NCI-H82 treated with DMSO at 0.1 percent for 48 hours (cell line): ENCODE data around the gene PDE6G.
"Not testable (repeated sequence)": the region's sequence is repeated elsewhere in the genome, so short reads cannot be mapped to it uniquely, and the experiment has no call there.

Experiments used
- DNase-seq: peaks from one replicate; lab custom pipeline; 2025; ENCODE audit not compliant: unreplicated experiment; lab: John Stamatoyannopoulos, UW

PDE6G gene

GRCh38 chr17:81636505-81637288 is 19.6 kb downstream of the PDE6G start, which contains the start of the genes NPLOC4 and TSPAN10:
NPLOC4 (minus strand) TSS chr17:81637112; CDS start chr17:81636930, 182 bp downstream.
TSPAN10 (plus strand) TSS chr17:81637196; CDS start chr17:81642413, 5,217 bp downstream.
- DNase-seq, result peak; percentile 70

- no peak for DNase-seq
Measured at GRCh38 chr17:81635973-81636504, 20.3 kb downstream of the PDE6G start.

GRCh38 chr17:81635431-81635830 is 20.9 kb downstream of the PDE6G start:
- no peak for DNase-seq

- DNase-seq, result no peak
Measured at GRCh38 chr17:81631482-81631881, 24.9 kb downstream of the PDE6G start.

GRCh38 chr17:81630274-81630673 is 26.1 kb downstream of the PDE6G start:
- no peak for DNase-seq

- DNase-seq, result no peak
Measured at GRCh38 chr17:81621494-81622130, 34.7 kb downstream of the PDE6G start.

GRCh38 chr17:81618307-81618706 is 38.0 kb downstream of the PDE6G start:
- not testable (repeated sequence) for DNase-seq

- no peak for DNase-seq
Measured at GRCh38 chr17:81616877-81617276, 39.5 kb downstream of the PDE6G start.

GRCh38 chr17:81615401-81615930 is 40.9 kb downstream of the PDE6G start:
- DNase-seq, result no peak

- no peak for DNase-seq
Measured at GRCh38 chr17:81612172-81612970, 44.0 kb downstream of the PDE6G start.

- DNase-seq, result no peak
Measured at GRCh38 chr17:81609541-81610311, 46.6 kb downstream of the PDE6G start.

- DNase-seq, result no peak
Measured at GRCh38 chr17:81608605-81609004, 47.7 kb downstream of the PDE6G start.

- no peak for DNase-seq
Measured at GRCh38 chr17:81608082-81608481, 48.3 kb downstream of the PDE6G start.

GRCh38 chr17:81607431-81607830 is 48.9 kb downstream of the PDE6G start:
- DNase-seq, result no peak

- no peak for DNase-seq
Measured at GRCh38 chr17:81603846-81604610, 52.3 kb downstream of the PDE6G start.

GRCh38 chr17:81601525-81602120 is 54.7 kb downstream of the PDE6G start:
- peak; percentile 37 for DNase-seq
